Karpas-422 (cell line): ENCODE data around the gene CDC25B. TPM values are rescaled to one million over a fixed set of nuclear protein-coding genes. Genes with fewer than 3 reads are reported as not detected.

Experiments used
- DNase-seq: peaks from one replicate; pipeline ENCODE4 v3.0.0-alpha.2; 2015
- H2AFZ ChIP-seq: fragments of 200-600 bp; sonication (generic); 2 replicates; pipeline ENCODE4 v1.6.1; 2014; ENCODE audit warnings: antibody characterized with exemption, low read length, mixed read lengths
- H3K27ac ChIP-seq: fragments of 200-600 bp; sonication (generic); 2 replicates; pipeline ENCODE4 v1.5.1; 2014; ENCODE audit warnings: mild to moderate bottlenecking, low read length, moderate library complexity
- H3K27me3 ChIP-seq: fragments of 200-600 bp; sonication (generic); 2 replicates; pipeline ENCODE4 v1.6.1; 2014; ENCODE audit warnings: low read length, mixed read lengths
- H3K36me3 ChIP-seq: fragments of 200-600 bp; sonication (generic); 2 replicates; pipeline ENCODE4 v1.6.1; 2014; ENCODE audit warnings: low read length, mixed read lengths; ENCODE audit not compliant: insufficient read depth
- H3K4me1 ChIP-seq: fragments of 200-600 bp; sonication (generic); 2 replicates; pipeline ENCODE4 v1.6.1; 2014; ENCODE audit warnings: mild to moderate bottlenecking, low read length, mixed read lengths
- H3K4me2 ChIP-seq: fragments of 200-600 bp; sonication (generic); 2 replicates; pipeline ENCODE4 v1.6.1; 2014; ENCODE audit warnings: low read length, low read depth, mild to moderate bottlenecking; ENCODE audit not compliant: poor library complexity, severe bottlenecking
- H3K4me3 ChIP-seq: fragments of 200-600 bp; sonication (generic); 2 replicates; pipeline ENCODE4 v1.5.1; 2014; ENCODE audit warnings: mild to moderate bottlenecking, antibody characterized with exemption, low read length, mixed read lengths
- H3K79me2 ChIP-seq: fragments of 200-600 bp; sonication (generic); 2 replicates; pipeline ENCODE4 v1.6.1; 2014; ENCODE audit warnings: mild to moderate bottlenecking, low read length, mixed read lengths
- H3K9ac ChIP-seq: fragments of 200-600 bp; sonication (generic); 2 replicates; pipeline ENCODE4 v1.6.0; 2014; ENCODE audit warnings: low read length
- H3K9me2 ChIP-seq: fragments of 200-600 bp; sonication (generic), shearing (Covaris generic); replicated peaks from 2 replicates; pipeline ENCODE4 v1.6.0; 2014; ENCODE audit warnings: mild to moderate bottlenecking, low read length, moderate library complexity; ENCODE audit not compliant: insufficient read depth
- H3K9me3 ChIP-seq: fragments of 300-700, 200-600 bp; sonication (generic); 2 replicates; pipeline ENCODE4 v1.6.1; 2014; ENCODE audit warnings: low read length, mixed read lengths
- H4K20me1 ChIP-seq: fragments of 200-600 bp; sonication (generic); 2 replicates; pipeline ENCODE4 v1.6.1; 2014; ENCODE audit warnings: mild to moderate bottlenecking, antibody characterized with exemption, low read length, low read depth; ENCODE audit not compliant: insufficient read depth
- total RNA-seq: library from RNA; depleted of rRNA; stranded (reverse); fragments of >200 nt; shearing (Covaris generic); gene quantifications from 2 replicates; pipeline ENCODE4 v1.2.3, GENCODE V29; 2014; ENCODE audit warnings: low replicate concordance

CDC25B gene
- total RNA-seq, 1 experiment from 2014 or later: 11.7 TPM

DNA sequence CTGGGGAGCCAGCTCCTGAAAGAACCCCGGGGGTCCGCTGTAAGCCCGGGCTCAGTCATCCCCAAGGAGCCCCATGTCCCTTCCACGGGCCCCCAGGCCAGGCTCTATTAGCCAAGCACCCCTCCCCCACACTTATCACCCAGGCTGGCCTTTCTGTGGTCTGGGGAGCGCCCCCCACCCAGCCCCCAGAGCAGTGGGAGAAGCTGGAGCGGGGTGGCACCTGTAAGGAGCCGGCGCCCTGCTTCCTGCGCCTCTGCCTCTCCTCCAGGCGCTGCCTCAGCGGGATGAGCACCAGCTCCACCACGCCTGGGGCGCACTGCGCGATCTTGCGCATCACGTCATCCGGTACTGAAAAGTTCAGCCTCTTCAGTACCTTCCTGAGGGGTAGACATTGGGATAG, 17.1 kb upstream of the CDC25B start:
- DNase-seq: no peak
- Histone ChIP-seq H3K9ac (no peak overlapping the region), H3K27ac (no peak overlapping the region), H3K4me2 (no peak overlapping the region), H3K9me2 (no peaks in the 10 kb centered on the region), H3K4me1 (peaks cover 10% of the 10 kb centered on the region), H4K20me1 (no peaks in the 10 kb centered on the region), H2AFZ (no peak overlapping the region), H3K4me3 (no peak overlapping the region), H3K27me3 (no peaks in the 10 kb centered on the region), H3K9me3 (no peaks in the 10 kb centered on the region), H3K79me2 (no peaks in the 10 kb centered on the region), H3K36me3 (no peaks in the 10 kb centered on the region)

DNA sequence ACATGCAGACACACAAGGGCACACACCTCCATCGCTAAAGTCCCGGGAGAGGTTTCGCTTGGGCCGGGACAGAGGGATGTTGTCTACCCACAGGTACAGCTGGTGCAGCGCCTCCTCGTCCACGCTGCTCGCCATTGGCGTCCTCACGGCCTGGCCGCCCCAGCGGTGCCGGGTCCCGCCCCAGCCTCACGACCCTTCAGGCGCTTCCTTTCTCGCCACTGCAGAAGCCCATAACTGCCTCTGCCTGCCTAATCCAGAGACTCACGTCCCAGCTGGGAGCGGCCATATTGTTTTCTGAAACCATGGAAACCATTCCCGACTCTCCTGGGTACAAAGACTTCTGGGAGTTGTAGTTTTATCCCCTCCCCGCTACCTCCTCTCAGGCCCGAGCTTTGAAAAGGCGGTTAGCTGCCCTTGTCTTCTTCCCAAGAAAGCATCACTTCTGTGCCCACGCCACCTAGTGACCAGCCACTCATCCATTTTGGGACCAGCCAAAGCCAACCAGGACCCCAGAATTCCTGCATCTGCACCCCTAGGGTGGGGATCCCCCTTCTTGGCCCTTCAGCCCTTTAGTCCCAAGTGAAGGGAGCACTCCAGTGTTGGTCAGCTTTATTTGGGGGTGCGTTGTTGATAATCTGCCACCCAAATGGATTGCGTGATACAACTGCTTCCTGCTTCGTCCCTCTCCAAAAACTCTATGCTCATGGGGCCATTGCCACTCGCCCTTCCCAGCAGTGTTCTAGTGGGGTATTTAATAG, 14.8 kb upstream of the CDC25B start, which contains the start of gene SPEF1:
TSS of gene SPEF1 (minus strand) at position 296 of the 758 bp plus-strand sequence. CDS start at position 135, 161 bp downstream.
- Histone ChIP-seq H3K4me2 (peak within 1 kb of the TSS; percentile 71), H3K36me3 (no peaks in the 10 kb centered on the region), H3K4me1 (peaks cover 23% of the 10 kb centered on the region), H3K27me3 (no peaks in the 10 kb centered on the region), H3K9me3 (no peaks in the 10 kb centered on the region), H3K9me2 (no peaks in the 10 kb centered on the region), H3K9ac (peak within 1 kb of the TSS; percentile 43), H3K4me3 (peak within 1 kb of the TSS; percentile 63), H2AFZ (no peak within 1 kb of the TSS), H3K79me2 (peaks cover 16% of the 10 kb centered on the region), H4K20me1 (peaks cover 10% of the 10 kb centered on the region; the same call in 1 of the 2 replicates), H3K27ac (no peak within 1 kb of the TSS)
- DNase-seq: peak; percentile 92

DNA sequence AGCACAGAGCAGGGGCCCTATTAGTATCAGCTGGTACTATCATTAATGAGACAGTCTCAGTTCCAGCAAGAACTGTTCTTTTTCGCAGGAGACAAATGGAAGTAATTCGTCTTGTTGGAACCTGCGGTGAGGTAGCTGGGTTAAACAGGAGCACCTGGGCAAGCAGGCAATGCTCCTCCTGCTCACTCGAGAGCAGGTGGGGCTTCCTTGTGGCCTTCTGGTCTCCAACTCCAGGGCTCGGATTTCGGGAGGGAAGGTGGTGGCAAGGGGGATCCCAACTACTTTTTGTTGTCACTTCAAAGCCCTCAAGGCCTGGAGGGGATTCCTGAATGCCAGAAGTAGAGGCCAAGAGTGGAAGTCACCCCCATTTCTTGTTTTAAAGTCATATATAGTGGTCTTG, 13.5 kb upstream of the CDC25B start:
- Histone ChIP-seq H4K20me1 (peaks cover 10% of the 10 kb centered on the region; the same call in 1 of the 2 replicates), H3K27ac (no peak overlapping the region), H3K4me2 (no peak overlapping the region), H3K36me3 (no peaks in the 10 kb centered on the region), H3K27me3 (no peaks in the 10 kb centered on the region), H2AFZ (no peak overlapping the region), H3K9me2 (no peaks in the 10 kb centered on the region), H3K9me3 (no peaks in the 10 kb centered on the region), H3K4me1 (peaks cover 30% of the 10 kb centered on the region), H3K4me3 (no peak overlapping the region), H3K79me2 (peaks cover 16% of the 10 kb centered on the region), H3K9ac (no peak overlapping the region)
- DNase-seq: no peak

DNA sequence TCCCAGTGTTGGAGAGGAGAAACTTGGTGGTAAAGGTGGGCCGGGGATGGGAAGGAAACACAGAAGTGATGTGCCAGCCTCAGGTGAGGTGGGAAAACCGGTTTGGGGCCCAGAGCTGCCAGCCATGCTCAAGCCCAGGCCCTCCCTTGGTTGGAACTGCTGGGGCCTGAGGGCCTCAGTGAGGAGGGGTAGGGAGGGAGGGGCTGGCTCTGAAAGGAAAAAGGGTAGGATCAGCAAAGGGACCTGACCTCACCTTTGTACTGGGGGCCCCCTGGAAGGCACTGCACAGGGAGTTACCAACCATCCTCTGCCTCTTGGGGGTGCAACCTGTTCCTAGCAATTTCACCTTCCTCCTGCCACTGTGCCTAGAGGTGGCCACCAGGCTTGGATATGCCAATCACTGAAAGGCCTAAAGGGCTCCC, 13.0 kb upstream of the CDC25B start:
- peak; percentile 56 for DNase-seq
- Histone ChIP-seq H3K4me2 (no peak overlapping the region), H3K36me3 (no peaks in the 10 kb centered on the region), H3K9ac (no peak overlapping the region), H3K9me3 (no peaks in the 10 kb centered on the region), H3K27me3 (no peaks in the 10 kb centered on the region), H3K27ac (no peak overlapping the region), H3K4me3 (no peak overlapping the region), H4K20me1 (peaks cover 10% of the 10 kb centered on the region; the same call in 1 of the 2 replicates), H3K79me2 (peaks cover 16% of the 10 kb centered on the region), H2AFZ (no peak overlapping the region), H3K4me1 (peaks cover 32% of the 10 kb centered on the region), H3K9me2 (no peaks in the 10 kb centered on the region)

DNA sequence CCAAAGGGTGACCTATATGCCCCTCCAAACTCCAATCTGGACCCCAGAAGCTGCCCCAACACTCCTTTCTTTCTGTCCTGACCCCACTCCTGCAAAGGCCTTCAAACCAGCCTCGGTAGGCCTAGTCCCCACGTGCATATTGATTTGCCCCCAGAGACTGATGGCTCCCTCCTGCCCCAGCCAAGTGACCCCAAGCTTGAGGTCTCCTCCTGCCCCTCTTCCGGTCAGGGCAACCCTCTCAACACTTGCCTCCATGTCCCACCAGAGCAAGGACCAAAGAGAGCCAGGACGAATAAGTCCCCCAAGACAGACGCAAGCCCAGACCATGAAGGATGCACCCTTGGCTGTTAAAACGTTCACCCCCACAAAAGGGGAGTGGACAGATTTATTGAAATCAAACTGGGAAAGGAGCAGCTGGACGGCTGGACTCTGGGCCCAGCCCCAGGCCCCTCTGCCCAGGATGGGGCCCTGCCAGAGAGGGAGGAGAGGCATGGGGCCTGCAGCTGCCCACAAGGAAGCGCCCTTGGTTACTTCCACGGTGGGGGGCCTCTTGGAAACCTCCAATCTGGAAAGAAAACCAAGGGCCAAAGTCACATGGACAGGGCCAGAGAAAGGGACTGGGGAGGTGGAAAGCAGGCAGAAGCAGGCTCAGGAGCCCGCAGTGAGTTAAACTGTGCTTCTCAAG, 12.5 kb upstream of the CDC25B start:
- no peak overlapping the region for H3K4me2 ChIP-seq
- H4K20me1 ChIP-seq: peaks cover 10% of the 10 kb centered on the region; the same call in 1 of the 2 replicates

DNA sequence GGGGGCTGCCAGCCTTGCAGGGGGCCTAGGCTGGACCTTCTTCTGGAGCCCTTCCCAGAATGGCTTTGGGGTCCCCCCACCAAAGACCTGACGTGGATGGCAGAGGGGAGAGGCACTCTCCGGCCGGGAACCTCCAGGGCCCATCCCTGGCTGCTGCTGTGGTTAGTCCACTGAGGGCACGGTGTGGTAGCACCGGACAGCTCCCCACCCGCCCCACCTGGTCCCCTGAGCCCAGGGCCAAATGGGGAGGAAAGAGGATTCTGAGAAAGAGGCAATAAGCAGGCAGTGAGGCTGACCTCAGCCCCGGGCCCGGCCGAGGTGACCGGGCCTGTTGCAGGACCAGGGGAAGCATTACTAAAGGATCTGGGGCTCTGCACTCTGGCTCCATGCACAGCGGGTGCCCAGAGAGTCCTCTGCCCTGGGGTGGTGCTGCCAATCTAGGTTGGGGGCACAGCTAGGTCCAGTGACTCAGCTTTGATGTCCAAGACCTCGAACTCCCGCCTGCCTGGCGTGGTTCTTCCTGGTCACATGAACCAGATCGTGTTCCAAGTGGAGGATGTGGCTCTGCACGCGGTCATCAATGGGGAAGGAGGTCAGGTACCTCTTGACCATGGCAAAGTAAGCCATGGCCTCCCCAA, 11.8 kb upstream of the CDC25B start:
- no peak for DNase-seq
- H4K20me1 ChIP-seq: peaks cover 10% of the 10 kb centered on the region; the same call in 1 of the 2 replicates
- H3K36me3 ChIP-seq: no peaks in the 10 kb centered on the region
- H3K4me2 ChIP-seq: peak overlapping the region; percentile 39
- no peak overlapping the region for H2AFZ ChIP-seq
- H3K27ac ChIP-seq: no peak overlapping the region
- H3K9me3 ChIP-seq: no peaks in the 10 kb centered on the region
- H3K79me2 ChIP-seq: peaks cover 16% of the 10 kb centered on the region
- no peak overlapping the region for H3K9ac ChIP-seq
- no peaks in the 10 kb centered on the region for H3K27me3 ChIP-seq
- H3K4me3 ChIP-seq: no peak overlapping the region
- H3K4me1 ChIP-seq: peaks cover 32% of the 10 kb centered on the region
- no peaks in the 10 kb centered on the region for H3K9me2 ChIP-seq

More for the DNA sequence above, 12.5 kb upstream of the CDC25B start:
- H3K4me1 ChIP-seq: peaks cover 32% of the 10 kb centered on the region
- H3K27me3 ChIP-seq: no peaks in the 10 kb centered on the region
- H3K27ac ChIP-seq: no peak overlapping the region
- no peak overlapping the region for H3K9ac ChIP-seq
- no peak overlapping the region for H2AFZ ChIP-seq
- H3K4me3 ChIP-seq: no peak overlapping the region
- H3K36me3 ChIP-seq: no peaks in the 10 kb centered on the region
- no peak for DNase-seq
- H3K79me2 ChIP-seq: peaks cover 16% of the 10 kb centered on the region
- H3K9me3 ChIP-seq: no peaks in the 10 kb centered on the region
- H3K9me2 ChIP-seq: no peaks in the 10 kb centered on the region

DNA sequence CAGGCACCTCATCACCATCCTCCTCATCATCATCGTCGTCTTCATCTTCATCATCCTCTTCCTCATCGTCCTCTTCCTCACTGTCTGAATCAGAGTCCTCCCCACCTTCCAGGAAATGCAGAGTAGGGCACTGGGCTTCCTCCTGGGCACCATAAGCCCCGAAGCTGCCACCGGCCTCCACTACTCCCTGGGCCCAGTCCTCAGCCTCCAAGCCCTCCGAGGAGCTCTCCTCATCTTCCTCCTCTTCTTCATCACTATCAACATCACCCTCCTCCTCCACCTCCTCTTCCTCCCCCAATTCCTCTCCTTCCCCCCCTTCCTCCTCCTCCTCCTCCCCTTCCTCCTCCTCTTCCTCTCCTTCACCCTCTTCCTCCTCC, 11.3 kb upstream of the CDC25B start:
- H3K9me2 ChIP-seq: no peaks in the 10 kb centered on the region
- H3K4me3 ChIP-seq: no peak overlapping the region
- H3K36me3 ChIP-seq: no peaks in the 10 kb centered on the region
- no peaks in the 10 kb centered on the region for H3K27me3 ChIP-seq
- H3K9ac ChIP-seq: no peak overlapping the region
- no peak overlapping the region for H3K27ac ChIP-seq
- H3K79me2 ChIP-seq: peaks cover 16% of the 10 kb centered on the region
- peaks cover 32% of the 10 kb centered on the region for H3K4me1 ChIP-seq
- H3K4me2 ChIP-seq: peak overlapping the region; percentile 39
- no peaks in the 10 kb centered on the region for H3K9me3 ChIP-seq
- no peak overlapping the region for H2AFZ ChIP-seq
- H4K20me1 ChIP-seq: peaks cover 10% of the 10 kb centered on the region; the same call in 1 of the 2 replicates
- DNase-seq: no peak
